Measurements from ENCODE around the gene PDE4DIP.
"Not testable (repeated sequence)": the region's sequence is repeated elsewhere in the genome, so short reads cannot be mapped to it uniquely, and the experiment has no call there.

PDE4DIP gene

DNA sequence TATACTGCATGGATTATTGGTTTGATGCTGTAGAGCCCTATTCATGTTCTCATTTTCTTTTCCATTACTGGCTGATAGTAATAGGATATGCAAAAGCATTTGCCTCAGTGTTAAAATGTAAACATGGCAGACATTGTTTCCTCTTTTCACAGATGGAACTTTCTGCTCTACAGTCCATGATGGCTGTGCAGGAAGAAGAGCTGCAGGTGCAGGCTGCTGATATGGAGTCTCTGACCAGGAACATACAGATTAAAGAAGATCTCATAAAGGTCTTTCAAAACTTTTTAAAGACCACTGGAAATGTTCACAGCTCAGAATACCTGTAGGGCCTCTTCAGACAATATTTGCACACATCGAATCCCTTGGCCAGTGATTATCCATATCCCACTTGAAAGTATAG lies 133.6 kb downstream of the PDE4DIP start:
- not testable (repeated sequence) for DNase-seq

DNA sequence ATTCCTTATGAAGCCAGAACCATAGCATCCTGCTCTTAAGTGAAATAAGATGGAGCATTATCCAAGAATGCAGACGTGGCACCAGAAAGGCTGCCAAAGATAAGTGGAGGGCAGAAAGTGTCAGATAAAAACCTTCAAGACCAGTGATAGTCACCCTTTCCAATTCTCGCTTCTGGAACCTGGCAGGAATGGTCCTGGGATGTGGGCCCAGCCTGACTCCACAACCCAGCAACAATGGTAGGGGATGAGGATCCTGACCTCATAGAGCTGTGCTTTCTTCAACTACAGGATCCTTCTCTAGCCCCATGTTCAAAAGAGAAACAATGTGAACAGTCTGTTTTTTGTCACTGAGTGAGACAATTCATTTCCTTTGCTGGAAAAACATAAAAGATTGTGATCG lies 145.2 kb downstream of the PDE4DIP start:
- DNase-seq, result not testable (repeated sequence)

DNA sequence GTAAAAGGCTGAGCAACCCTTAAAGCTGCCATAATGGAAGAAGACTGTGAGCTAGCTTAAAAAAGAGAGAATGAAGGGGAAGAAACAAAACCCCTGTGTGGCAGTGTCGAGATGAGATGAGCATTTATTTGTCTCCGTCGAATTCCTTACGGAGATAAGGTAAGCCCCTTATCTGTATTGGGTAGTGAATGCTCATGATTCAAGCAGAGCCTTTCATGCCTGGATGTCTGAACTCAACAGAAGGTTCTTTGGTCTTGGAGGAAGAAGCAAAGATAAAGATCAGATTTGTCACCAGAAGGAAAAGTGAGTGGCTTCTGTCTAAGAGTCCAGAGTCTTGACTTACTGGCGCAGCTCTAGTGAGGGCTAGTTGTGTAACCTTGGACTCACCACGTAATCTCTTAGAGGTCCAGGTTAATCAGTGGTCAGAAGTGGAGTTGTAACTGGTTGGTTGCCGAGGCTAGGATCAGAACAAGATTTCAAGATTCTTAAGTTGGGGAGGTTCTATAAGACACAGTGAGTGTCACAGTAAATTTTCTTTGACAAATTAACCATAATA lies 146.1 kb downstream of the PDE4DIP start:
- not testable (repeated sequence) for DNase-seq

DNA sequence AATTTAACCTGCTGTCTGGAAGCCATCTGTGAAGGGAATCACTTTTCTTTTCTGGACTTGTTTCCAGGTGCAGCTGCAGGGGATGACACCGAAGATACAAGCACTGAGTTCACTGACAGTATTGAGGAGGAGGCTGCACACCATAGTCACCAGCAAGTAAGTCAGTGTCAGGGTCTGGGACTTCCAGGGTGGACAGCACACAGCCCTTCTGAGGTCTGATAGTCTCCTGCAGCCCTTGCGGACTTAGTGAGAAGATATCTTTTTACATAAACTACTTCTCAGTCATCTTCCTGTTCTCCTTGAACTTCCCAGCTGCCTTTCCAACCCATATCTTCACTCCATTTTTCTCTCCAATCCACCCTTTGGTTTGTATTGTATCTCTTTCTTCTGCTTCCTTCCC lies 147.6 kb downstream of the PDE4DIP start:
- DNase-seq, result not testable (repeated sequence)

DNA sequence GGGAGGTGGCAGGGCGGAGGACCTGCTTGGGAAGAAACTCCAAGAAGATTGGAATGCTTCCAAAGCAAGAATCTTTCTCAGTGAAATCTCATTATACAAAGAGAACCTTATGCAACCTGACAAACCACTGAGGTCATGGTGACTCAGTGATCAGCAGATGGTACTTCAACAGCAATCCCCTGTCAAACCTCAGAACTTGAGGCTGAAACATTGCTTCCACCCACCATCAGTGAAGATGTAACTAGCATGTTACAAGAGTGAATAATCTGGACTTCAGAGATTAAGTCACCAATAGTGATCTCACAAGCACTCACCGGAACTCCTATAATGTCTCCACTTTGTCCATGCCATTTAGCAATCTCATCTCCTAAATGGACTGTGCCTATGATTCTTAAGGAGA lies 148.1 kb downstream of the PDE4DIP start:
- DNase-seq, result not testable (repeated sequence)

DNA sequence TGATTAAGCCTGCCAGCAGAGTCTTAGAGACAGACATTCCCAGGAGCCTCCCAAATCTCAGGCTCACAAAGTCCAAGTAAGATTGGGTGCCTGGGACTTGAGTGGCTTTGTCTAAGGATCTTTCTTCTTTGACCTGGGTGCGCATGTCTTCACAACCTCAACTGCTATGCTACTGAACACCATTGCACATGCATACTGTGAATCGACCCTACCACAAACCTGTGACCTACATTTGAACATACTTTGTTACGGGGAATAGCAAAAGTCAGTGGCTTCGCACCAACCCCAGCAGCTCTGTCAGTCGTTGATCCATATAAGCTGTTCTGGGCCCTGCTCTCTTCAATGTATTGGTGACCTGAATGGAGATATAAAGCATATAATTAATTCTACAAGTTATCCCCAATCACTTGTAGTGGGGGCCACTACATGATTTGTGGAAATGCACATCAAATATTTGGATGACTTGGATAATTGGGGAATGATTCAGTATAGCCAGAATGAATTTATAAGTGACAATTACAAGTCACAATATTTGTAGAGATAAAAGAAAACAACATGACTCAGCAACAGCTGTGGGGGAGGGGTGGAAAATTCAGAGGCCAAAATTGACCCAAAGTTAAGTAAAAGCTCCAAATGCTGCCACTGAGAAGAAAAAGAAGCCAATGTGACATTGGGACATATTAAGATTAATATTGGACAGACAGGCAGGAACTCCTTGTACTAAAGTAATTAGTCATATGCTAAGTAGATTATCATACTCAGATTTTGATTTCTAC lies 152.4 kb downstream of the PDE4DIP start:
- DNase-seq, result not testable (repeated sequence)

DNA sequence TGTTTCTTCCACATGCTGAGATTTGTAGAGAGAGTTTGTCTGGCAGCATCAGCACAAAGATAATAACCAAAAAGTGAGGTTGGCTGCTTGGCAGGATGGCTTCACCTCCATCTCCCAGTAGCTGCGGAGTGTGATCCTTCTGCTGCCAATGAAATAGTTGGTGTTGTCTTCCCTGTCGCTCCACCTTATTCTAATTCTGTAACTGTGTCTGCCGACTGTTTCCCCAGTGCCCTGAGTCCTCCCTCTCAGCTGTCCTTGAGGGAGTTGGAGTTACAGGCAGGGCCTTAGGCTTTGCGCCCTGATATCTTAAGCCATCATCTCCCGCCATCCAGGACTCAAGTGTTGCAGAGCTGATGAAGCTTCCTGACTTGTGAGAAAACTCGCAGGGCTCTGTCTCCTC lies 153.2 kb downstream of the PDE4DIP start:
- DNase-seq, result not testable (repeated sequence)

DNA sequence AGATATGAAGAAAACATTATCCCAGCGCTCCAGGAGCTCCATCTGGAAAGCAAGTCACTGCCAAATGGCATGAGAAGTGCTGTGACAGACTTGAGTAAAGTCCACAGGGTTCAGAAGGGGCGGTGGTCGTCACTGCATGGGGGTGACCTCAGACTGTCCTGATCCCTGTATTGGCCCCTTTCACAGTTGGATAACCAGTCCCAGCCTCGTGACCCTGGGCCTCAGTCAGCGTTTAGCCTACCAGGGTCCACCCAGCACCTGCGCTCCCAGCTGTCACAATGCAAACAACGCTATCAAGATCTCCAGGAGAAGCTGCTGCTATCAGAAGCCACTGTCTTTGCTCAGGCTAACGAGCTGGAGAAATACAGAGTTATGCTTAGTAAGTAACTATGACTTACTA lies 158.4 kb downstream of the PDE4DIP start:
- DNase-seq, result not testable (repeated sequence)

DNA sequence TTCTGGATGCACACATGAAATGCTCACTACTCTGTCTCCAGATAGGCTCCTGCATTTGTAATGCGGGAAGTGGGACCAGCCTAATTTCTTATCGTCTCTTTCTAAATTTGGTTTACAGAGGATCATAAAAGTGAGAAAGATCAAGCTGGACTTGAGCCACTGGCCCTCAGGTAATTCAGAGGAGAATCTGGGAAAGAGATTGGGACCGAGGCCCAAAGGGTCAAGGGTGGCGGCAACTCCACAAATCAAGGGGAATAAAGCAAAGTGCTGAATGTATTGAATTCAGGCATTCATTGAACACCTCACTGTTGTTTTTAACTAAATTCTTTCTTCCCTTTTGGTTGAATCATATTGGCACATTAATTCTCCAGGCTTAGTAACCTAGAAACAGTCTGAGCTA lies 164.1 kb downstream of the PDE4DIP start:
- not testable (repeated sequence) for DNase-seq

DNA sequence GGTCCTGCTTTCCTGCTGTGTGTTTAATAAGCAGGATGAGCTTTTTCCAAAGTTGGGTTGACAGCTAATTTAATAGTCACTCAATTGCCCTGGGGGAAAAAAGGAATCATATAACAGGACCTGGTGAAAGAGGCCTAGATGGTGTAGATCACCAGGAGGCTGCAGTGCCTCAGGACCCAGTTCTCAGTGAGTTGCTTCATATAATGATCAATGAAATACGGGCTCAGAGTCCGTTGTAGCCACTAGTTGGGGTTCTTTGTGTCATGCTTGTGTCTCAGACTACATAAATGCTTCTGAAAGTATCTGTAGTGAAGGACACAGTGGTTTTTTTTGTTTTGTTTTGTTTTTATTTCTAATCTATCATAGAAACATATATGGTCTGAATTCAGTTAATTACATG lies 164.5 kb downstream of the PDE4DIP start:
- DNase-seq, result not testable (repeated sequence)

DNA sequence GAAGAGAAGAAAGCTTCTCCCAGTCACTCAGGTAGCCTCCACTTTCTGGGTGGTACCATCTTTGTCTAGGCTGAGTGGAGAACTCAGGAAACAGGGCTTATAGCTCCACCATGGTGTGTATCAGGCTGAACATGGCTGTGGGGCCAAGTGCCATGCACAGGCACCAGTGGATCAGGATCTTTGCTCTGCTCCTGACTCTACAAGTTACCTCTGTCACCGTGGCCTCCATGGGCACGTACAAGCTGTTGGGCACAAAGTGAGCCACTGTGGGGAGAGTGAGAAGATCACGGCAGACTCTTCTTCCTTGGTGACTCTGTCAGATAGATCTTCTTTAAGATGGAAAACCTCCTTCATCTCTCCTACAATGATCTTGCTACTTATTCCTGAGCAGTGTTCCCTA lies 165.5 kb downstream of the PDE4DIP start:
- DNase-seq, result not testable (repeated sequence)

DNA sequence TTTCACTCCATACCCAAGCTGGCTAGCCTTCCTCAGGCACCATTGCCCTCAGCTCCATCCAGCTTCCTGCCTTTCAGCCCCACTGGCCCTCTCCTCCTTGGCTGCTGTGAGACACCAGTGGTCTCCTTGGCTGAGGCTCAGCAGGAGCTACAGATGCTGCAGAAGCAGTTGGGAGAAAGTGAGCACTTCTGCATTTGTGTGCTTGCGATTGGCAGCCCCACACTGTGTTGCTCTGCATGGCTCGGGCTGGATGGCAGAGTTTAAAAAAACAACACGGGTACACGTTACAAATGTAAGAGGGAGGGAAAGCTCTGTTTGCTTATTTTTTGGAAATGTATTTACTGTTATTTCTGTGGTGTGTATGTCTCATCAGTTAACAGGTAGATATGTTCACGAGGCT lies 168.4 kb downstream of the PDE4DIP start:
- not testable (repeated sequence) for DNase-seq

DNA sequence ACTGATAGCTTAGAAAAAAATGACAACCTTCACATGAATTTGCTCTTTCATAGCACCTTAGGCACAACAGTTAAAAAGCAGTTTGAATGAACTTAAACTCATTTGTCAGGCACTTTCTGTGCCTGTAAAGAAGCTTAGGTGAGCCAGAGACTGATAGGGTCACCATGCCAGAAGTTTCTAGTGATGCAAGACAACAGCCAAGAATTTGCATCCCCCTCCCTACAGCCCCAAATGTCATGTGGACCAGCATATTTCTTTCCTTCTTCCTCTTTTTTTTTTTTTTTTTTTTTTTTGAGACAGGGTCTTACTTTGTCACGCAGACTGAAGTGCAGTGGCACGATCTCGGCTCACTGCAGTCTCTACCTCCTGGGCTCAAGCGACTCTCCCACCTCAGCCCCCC lies 169.3 kb downstream of the PDE4DIP start:
- DNase-seq, result not testable (repeated sequence)

DNA sequence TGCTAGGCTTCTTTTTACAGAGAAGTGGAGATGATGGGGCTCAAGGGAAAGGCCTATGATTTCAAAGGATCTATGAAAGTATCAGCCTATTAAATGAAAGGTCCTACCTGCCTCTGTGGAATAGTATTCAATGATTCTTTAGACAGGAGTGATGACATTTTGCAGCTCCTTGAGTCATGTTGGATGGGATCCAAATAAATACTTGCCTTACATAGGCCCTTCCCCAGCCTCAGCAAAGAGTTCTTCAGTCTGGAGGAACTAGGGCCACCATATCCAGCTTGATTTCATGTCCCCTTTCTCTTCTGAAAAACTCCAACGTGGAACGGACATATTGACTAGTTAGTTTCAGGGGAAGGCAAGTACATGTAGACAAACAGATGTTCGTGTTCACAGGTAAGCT lies 171.3 kb downstream of the PDE4DIP start:
- DNase-seq, result not testable (repeated sequence)

DNA sequence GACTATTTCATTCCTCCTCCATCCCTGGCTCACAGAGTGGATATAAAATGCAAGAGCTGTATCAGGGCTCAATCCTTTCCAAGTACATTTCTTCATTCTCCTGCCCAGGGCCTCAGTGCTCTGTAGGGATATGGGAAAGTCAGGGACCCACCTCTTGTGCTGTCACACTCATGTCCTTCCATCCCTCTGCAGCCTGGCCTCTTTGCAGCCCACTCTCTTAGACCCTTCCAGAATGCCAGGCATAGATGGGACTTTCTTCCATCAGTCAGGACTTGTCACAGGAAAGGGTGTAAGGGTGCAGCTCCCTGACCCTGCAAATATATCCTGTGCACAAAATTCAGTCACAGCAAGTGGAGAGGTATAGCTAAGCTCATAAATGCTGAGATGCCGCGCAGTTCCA lies 172.4 kb downstream of the PDE4DIP start:
- not testable (repeated sequence) for DNase-seq

DNA sequence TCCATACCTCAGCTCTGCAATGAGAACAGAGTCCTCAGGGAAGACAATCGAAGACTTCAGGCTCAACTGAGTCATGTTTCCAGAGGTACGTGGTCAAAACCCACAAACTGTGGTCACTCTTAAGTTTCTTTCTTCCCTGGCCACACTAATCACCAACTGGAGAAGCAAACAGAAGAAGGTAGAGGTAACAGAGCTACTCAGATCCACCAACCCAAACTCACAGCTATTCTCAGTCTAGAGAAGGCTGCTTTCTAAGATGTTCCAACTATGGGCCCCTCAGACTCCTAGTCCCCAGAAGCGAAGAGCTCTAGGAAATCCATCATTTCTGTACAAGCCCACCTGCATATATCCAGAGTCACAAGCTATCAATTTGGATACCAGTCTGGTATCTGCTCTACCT lies 174.3 kb downstream of the PDE4DIP start:
- not testable (repeated sequence) for DNase-seq

DNA sequence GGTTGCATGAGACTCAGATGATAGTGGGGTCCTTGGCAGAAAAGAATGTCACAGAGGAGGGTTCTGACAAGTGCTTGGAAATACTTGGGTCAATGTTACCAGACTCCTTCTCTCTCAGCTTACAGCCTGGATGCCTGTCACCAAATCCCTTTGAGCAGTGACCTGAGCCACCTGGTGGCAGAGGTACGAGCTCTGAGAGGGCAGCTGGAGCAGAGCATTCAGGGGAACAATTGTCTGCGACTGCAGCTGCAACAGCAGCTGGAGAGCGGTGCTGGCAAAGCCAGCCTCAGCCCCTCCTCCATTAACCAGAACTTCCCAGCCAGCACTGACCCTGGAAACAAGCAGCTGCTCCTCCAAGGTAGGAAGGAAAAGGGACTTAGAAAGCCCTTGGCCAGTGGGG lies 180.1 kb downstream of the PDE4DIP start:
- not testable (repeated sequence) for DNase-seq

DNA sequence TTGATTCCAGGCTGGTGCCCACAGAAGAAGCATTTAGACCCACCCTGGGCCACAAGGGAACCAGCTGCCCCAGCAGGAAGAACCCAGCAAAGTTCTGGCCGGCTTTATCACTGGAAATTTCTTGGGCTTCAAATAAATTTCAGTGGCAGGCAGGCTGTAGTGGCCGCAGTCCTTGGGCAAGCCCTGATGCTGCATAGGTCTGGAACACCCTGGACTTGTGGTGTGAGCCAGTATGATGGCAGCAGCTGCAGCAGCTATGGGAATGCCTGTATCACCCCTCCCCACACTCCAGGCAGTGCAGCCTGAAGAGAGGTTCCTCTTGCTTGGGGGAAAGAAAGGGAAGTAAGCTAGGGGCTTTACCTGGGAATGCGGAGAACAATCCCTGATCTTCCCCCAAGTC lies 189.7 kb downstream of the PDE4DIP start:
- not testable (repeated sequence) for DNase-seq

DNA sequence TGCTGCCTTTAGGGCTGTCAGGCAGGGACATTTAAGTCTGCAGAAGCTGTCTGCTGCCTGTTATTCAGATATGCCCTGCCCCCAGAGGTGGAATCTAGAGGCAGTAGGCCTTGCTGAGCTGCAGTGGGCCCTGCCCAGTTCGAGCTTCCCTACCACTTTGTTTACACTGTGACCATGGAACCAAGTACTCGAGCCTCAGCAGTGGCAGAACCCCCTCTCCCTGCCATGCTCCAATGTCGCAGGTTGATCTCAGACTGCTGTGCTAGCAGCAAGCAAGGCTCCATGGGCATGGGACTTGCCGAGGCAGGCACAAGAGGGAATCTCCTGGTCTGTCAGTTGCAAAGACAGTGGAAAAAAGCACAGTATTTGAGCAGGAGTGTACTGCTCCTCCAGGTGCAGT lies 198.8 kb downstream of the PDE4DIP start:
- DNase-seq, result not testable (repeated sequence)

DNA sequence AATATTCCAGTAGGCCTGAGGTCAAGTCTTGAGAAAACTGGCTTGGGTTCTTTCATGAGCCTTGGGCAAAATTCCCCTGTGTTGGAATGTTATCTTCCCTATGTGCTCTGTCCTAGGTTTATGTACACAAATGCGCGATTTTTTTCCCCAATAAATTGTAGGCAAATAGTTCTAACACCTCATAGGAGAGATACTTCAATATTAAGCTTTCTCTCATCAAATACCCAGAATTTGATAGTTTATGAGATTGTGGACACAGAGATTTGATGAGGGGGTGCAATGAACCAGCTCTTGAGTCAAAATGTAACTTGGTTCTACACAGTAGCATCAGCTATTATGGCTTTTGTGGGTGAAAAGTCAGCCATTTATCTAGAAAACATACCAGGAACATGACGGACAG lies 220.4 kb downstream of the PDE4DIP start:
- not testable (repeated sequence) for DNase-seq

DNA sequence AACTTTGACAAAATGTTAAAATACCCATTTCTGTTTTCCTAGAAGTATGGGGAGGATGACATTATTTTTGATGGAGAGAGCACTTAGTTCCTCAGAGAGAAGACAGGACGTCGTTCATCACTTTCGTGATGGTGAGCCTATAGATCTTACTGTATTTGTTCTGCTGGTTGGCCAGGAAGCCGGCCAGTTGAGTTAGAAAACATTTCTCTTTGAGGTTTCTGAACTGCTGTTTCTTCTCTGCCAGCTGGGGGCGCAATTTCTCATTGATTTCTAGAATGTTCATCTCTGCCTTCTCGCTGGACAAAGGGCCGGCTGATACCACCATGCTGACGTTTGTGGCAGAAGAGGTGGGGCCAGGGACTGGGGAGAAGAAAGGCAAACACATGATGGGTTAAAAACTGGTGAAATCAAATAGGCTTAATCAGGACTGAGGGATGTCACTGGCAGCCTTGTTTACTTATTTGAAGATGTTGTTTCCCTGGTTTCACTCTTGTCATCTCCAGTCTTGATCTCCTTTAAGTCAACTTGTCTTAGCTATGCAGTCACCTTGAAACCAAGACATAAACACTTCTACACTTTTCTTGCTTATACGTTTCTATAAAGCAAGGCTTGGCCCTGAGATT lies 231.4 kb downstream of the PDE4DIP start:
- DNase-seq, result not testable (repeated sequence)
